Measurements from ENCODE around the gene NBAS. TPM values are rescaled to one million over a fixed set of nuclear protein-coding genes. Genes with fewer than 3 reads are reported as not detected.

Gene NBAS
- total and polyA plus RNA-seq, 2 of the 13 experiments (the other 11 are each of a cell fraction or from before 2014, with no cell fraction given), result 33.6 to 58.7 TPM

- TF ChIP-seq ZNF781 (CRISPR knock-in tag; IDR thresholded peaks at IDR 0.05; ENCODE audit: borderline replicate concordance, not compliant biosample characterization), result no peak
- TF ChIP-seq ARID2 (CRISPR knock-in tag; IDR thresholded peaks at IDR 0.05; ENCODE audit: borderline replicate concordance), result no peak
- no peak for TF ChIP-seq ZNF678 (CRISPR knock-in tag; IDR thresholded peaks at IDR 0.05)
- TF ChIP-seq STAG1 (CRISPR knock-in tag; IDR thresholded peaks at IDR 0.05), result no peak
- no peak for TF ChIP-seq HIVEP1 (CRISPR knock-in tag; IDR thresholded peaks at IDR 0.05)
- TF ChIP-seq SKI (IDR thresholded peaks at IDR 0.05; ENCODE audit: partially characterized antibody), result no peak
- TF ChIP-seq ZMYM3 (CRISPR knock-in tag; IDR thresholded peaks at IDR 0.05), result 0 out of 2 replicates have a peak, but pooled peaks have one; percentile 45
- no peak for TF ChIP-seq KLF9 (CRISPR knock-in tag; IDR thresholded peaks at IDR 0.05; ENCODE audit: low read depth)
- no peak for TF ChIP-seq ZNF274 (CRISPR knock-in tag; IDR thresholded peaks at IDR 0.05)
- TF ChIP-seq ZNF20 (CRISPR knock-in tag; IDR thresholded peaks at IDR 0.05), result no peak
- no peak for TF ChIP-seq YY1 (IDR thresholded peaks at IDR 0.05; ENCODE audit: insufficient read depth, insufficient replicate concordance, low read depth, low read length)
- TF ChIP-seq, protein P1, sequence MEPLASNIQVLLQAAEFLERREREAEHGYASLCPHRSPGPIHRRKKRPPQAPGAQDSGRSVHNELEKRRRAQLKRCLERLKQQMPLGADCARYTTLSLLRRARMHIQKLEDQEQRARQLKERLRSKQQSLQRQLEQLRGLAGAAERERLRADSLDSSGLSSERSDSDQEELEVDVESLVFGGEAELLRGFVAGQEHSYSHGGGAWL (CRISPR knock-in tag; IDR thresholded peaks at IDR 0.05), result no peak
- no peak for TF ChIP-seq TOPORS (CRISPR knock-in tag; IDR thresholded peaks at IDR 0.05)
- TF ChIP-seq NCOA2 (CRISPR knock-in tag; IDR thresholded peaks at IDR 0.05), result peak; percentile 33; the same call in 1 of the 2 replicates
- TF ChIP-seq NRL (CRISPR knock-in tag; IDR thresholded peaks at IDR 0.05; ENCODE audit: borderline replicate concordance), result no peak
- no peak for TF ChIP-seq ZNF224 (CRISPR knock-in tag; IDR thresholded peaks at IDR 0.05)
- TF ChIP-seq RBM22 (optimal IDR thresholded peaks at IDR 0.05; ENCODE audit: low read length), result no peak
- TF ChIP-seq POLR2AphosphoS2 (IDR thresholded peaks at IDR 0.05; ENCODE audit: low read depth, low read length), result no peak
- no peak for TF ChIP-seq HNRNPK (IDR thresholded peaks at IDR 0.05; ENCODE audit: low read depth, low read length, poor library complexity, severe bottlenecking)
- no peak for TF ChIP-seq NFYB (CRISPR knock-in tag; IDR thresholded peaks at IDR 0.05)
- TF ChIP-seq ZNF740 (CRISPR knock-in tag; IDR thresholded peaks at IDR 0.05), result no peak
- peak; percentile 64; the same call in 1 of the 2 replicates for TF ChIP-seq RCOR2 (CRISPR knock-in tag; IDR thresholded peaks at IDR 0.05)
- 0 out of 2 replicates have a peak, but pooled peaks have one; percentile 42 for TF ChIP-seq SIX4 (CRISPR knock-in tag; IDR thresholded peaks at IDR 0.05)
- TF ChIP-seq, protein P2, sequence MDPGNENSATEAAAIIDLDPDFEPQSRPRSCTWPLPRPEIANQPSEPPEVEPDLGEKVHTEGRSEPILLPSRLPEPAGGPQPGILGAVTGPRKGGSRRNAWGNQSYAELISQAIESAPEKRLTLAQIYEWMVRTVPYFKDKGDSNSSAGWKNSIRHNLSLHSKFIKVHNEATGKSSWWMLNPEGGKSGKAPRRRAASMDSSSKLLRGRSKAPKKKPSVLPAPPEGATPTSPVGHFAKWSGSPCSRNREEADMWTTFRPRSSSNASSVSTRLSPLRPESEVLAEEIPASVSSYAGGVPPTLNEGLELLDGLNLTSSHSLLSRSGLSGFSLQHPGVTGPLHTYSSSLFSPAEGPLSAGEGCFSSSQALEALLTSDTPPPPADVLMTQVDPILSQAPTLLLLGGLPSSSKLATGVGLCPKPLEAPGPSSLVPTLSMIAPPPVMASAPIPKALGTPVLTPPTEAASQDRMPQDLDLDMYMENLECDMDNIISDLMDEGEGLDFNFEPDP (CRISPR knock-in tag; conservative IDR thresholded peaks at IDR 0.05), result no peak
- no peak for TF ChIP-seq SIN3A (IDR thresholded peaks at IDR 0.05; ENCODE audit: borderline replicate concordance, low read depth, low read length)
- peak; percentile 58; the same call in 1 of the 2 replicates for TF ChIP-seq HDAC2 (CRISPR knock-in tag; IDR thresholded peaks at IDR 0.05)
- TF ChIP-seq, protein P3, sequence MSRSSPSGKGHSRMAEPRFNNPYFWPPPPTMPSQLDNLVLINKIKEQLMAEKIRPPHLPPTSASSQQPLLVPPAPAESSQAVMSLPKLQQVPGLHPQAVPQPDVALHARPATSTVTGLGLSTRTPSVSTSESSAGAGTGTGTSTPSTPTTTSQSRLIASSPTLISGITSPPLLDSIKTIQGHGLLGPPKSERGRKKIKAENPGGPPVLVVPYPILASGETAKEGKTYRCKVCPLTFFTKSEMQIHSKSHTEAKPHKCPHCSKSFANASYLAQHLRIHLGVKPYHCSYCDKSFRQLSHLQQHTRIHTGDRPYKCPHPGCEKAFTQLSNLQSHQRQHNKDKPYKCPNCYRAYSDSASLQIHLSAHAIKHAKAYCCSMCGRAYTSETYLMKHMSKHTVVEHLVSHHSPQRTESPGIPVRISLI (CRISPR knock-in tag; IDR thresholded peaks at IDR 0.05; ENCODE audit: borderline replicate concordance), result no peak
- no peak for TF ChIP-seq E2F5 (CRISPR knock-in tag; conservative IDR thresholded peaks at IDR 0.05)
- TF ChIP-seq JDP2 (CRISPR knock-in tag; IDR thresholded peaks at IDR 0.05; ENCODE audit: borderline replicate concordance), result no peak
- TF ChIP-seq ZNF7 (CRISPR knock-in tag; IDR thresholded peaks at IDR 0.05), result no peak
Observed at GRCh38 chr2:15435474-15435873, 125.7 kb downstream of the NBAS start (continued).

All from HepG2 (cell line).